Prostate gland (tissue), 2 donors: ENCODE data around the gene TM9SF1.

ENCODE experiments used
- POLR2A ChIP-seq: fragments of 450-650 bp; IDR thresholded peaks from one replicate; pipeline ENCODE4 v1.6.1; 2016; ENCODE audit warnings: antibody characterized with exemption, mild to moderate bottlenecking
- POLR2AphosphoS5 ChIP-seq: sonication (generic); formaldehyde crosslinking; IDR thresholded peaks from one replicate; pipeline ENCODE4 v1.6.1; 2017; ENCODE audit warnings: antibody characterized with exemption
- TF ChIP-seq, protein P1 (sequence below), 4 experiments: fragments of 200-600 bp in 2 of 4; fragments of 450-650 bp in 2 of 4; sonication (generic) in 2 of 4; IDR thresholded peaks; 1 replicate in 3 of 4; 2 replicates in 1 of 4; pipeline ENCODE4 v1.5.1; 2016 to 2019; ENCODE audit warnings: antibody characterized with exemption in 4 of 4, mild to moderate bottlenecking in 2 of 4, moderate library complexity in 2 of 4

GRCh38 chr14:24157331-24157730, 37.9 kb downstream of the TM9SF1 start:
- TF ChIP-seq, protein P1, sequence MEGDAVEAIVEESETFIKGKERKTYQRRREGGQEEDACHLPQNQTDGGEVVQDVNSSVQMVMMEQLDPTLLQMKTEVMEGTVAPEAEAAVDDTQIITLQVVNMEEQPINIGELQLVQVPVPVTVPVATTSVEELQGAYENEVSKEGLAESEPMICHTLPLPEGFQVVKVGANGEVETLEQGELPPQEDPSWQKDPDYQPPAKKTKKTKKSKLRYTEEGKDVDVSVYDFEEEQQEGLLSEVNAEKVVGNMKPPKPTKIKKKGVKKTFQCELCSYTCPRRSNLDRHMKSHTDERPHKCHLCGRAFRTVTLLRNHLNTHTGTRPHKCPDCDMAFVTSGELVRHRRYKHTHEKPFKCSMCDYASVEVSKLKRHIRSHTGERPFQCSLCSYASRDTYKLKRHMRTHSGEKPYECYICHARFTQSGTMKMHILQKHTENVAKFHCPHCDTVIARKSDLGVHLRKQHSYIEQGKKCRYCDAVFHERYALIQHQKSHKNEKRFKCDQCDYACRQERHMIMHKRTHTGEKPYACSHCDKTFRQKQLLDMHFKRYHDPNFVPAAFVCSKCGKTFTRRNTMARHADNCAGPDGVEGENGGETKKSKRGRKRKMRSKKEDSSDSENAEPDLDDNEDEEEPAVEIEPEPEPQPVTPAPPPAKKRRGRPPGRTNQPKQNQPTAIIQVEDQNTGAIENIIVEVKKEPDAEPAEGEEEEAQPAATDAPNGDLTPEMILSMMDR (IDR thresholded peaks at IDR 0.05) = no peak
- no peak for TF ChIP-seq POLR2AphosphoS5
- TF ChIP-seq POLR2A = no peak
